LNCAP (cell line): ENCODE data around the gene CHL1.

Source experiments
- CTCF ChIP-seq: fragments of 450-650 bp; IDR thresholded peaks from 2 replicates; pipeline ENCODE4 v1.5.1; 2017; ENCODE audit warnings: mild to moderate bottlenecking

The CHL1 gene

GRCh38 chr3:297585-297984 is 101.0 kb downstream of the CHL1 start:
- TF ChIP-seq CTCF, result no peak

GRCh38 chr3:299590-300301 is 103.2 kb downstream of the CHL1 start:
- no peak for TF ChIP-seq CTCF

GRCh38 chr3:307182-307581 is 110.6 kb downstream of the CHL1 start:
- TF ChIP-seq CTCF, result no peak

- TF ChIP-seq CTCF, result no peak
Measured at GRCh38 chr3:308597-309321, 112.2 kb downstream of the CHL1 start.

GRCh38 chr3:312160-312733 is 115.7 kb downstream of the CHL1 start:
- no peak for TF ChIP-seq CTCF

- no peak for TF ChIP-seq CTCF
Measured at GRCh38 chr3:312911-313310, 116.3 kb downstream of the CHL1 start.

GRCh38 chr3:317012-317411 is 120.4 kb downstream of the CHL1 start:
- no peak for TF ChIP-seq CTCF
